ENCODE results near the gene FOXJ3. TPM values are rescaled to one million over a fixed set of nuclear protein-coding genes. Genes with fewer than 3 reads are reported as not detected.

The FOXJ3 gene
- total RNA-seq (10 to 100 TPM; 39.9 to 53.8 (median 47.4) TPM), polyA plus RNA-seq (10 to 100 TPM; 14.4 to 16.8 (median 14.8) TPM)

- no peaks in the 10 kb centered on the region for H3K9me3 ChIP-seq
- H3K4me3 ChIP-seq: peak within 1 kb of the TSS; percentile 80 to 97 (median 89)
- peak; percentile 95 for DNase-seq
- WGBS, 2 donors: 1% methylated on average over 79 of the region's 79 CpGs
- H3K27me3 ChIP-seq: no peaks in the 10 kb centered on the region
- H3K27ac ChIP-seq: peak within 1 kb of the TSS; percentile 92 to 97 (median 96)
- peaks cover 0 to 37% (median 32%) of the 10 kb centered on the region in 4 donors for H3K4me1 ChIP-seq
- TF ChIP-seq POLR2A (IDR thresholded peaks at IDR 0.05) (peak; percentile 28), EP300 (IDR thresholded peaks at IDR 0.05) (no peak), POLR2AphosphoS5 (IDR thresholded peaks at IDR 0.05) (peak; percentile 80 to 90 (median 87))
- TF ChIP-seq, protein P1, sequence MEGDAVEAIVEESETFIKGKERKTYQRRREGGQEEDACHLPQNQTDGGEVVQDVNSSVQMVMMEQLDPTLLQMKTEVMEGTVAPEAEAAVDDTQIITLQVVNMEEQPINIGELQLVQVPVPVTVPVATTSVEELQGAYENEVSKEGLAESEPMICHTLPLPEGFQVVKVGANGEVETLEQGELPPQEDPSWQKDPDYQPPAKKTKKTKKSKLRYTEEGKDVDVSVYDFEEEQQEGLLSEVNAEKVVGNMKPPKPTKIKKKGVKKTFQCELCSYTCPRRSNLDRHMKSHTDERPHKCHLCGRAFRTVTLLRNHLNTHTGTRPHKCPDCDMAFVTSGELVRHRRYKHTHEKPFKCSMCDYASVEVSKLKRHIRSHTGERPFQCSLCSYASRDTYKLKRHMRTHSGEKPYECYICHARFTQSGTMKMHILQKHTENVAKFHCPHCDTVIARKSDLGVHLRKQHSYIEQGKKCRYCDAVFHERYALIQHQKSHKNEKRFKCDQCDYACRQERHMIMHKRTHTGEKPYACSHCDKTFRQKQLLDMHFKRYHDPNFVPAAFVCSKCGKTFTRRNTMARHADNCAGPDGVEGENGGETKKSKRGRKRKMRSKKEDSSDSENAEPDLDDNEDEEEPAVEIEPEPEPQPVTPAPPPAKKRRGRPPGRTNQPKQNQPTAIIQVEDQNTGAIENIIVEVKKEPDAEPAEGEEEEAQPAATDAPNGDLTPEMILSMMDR (IDR thresholded peaks at IDR 0.05): no peak
- no peaks in the 10 kb centered on the region for H3K36me3 ChIP-seq
- intact Hi-C loops (cut with DNase I): loop anchor here (1.0 to 10.0 kb wide), 6 partner anchors 47 to 430 kb away; partner anchors contain the start of genes C1orf50, P3H1, PPCS and PPIH
Observed at GRCh38 chr1:42335050-42335808, at the start of gene FOXJ3. TSS of gene FOXJ3 (minus strand) at chr1:42335235. CDS start at chr1:42311093, 24,142 bp downstream.

DNA sequence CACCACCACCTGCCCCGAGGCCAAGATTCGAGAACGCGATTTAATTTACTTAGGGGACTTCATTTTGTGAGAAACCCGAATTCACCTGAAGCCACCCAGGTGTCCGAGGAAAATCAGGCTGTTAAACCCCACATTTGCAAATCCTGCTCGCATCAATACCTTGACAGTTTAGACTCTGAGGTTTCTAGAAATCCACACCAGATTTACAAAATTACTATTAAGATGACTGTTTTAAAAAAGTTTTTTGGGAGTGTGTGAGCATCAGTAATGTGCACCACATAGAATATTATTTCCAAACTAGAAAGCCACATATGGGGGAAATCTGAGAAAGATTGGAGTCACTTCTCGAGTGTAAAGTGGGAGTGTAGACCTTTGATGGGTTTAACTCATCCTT is 46.2 kb upstream of the FOXJ3 start:
- H3K36me3 ChIP-seq: no peaks in the 10 kb centered on the region
- H3K9me3 ChIP-seq: no peaks in the 10 kb centered on the region
- DNase-seq: no peak
- intact Hi-C loops (cut with DNase I): loop anchor here (2.0 to 5.0 kb wide), 3 partner anchors 41 to 76 kb away; partner anchors contain the start of genes FOXJ3, PPCS and ZMYND12
- no peak for TF ChIP-seq POLR2AphosphoS5 (IDR thresholded peaks at IDR 0.05)
- TF ChIP-seq, protein P1 (IDR thresholded peaks at IDR 0.05): no peak
- no peak for TF ChIP-seq POLR2A (IDR thresholded peaks at IDR 0.05)
- no peak for TF ChIP-seq EP300 (IDR thresholded peaks at IDR 0.05)
- H3K27me3 ChIP-seq: no peaks in the 10 kb centered on the region
- H3K4me3 ChIP-seq: peak overlapping the region; percentile 51 to 71 (median 68)
- 10 to 15% methylated on average over 8 of the region's 8 CpGs for WGBS, 2 donors
- peaks cover 0 to 16% (median 12%) of the 10 kb centered on the region in 4 donors for H3K4me1 ChIP-seq
- H3K27ac ChIP-seq: peak overlapping the region; percentile 71 to 85 (median 72)

- H3K36me3 ChIP-seq: no peaks in the 10 kb centered on the region
- TF ChIP-seq POLR2AphosphoS5 (IDR thresholded peaks at IDR 0.05) (peak in 1 of 4 donors; percentile 42), EP300 (IDR thresholded peaks at IDR 0.05) (no peak), POLR2A (IDR thresholded peaks at IDR 0.05) (no peak)
- TF ChIP-seq, protein P1 (IDR thresholded peaks at IDR 0.05): no peak
- H3K4me3 ChIP-seq: peak within 1 kb of the TSS; percentile 51 to 71 (median 68)
- no peaks in the 10 kb centered on the region for H3K9me3 ChIP-seq
- peak; percentile 77 for DNase-seq
- intact Hi-C loops (cut with DNase I): loop anchor here (2.0 to 5.0 kb wide), 3 partner anchors 42 to 76 kb away; partner anchors contain the start of genes FOXJ3, PPCS and ZMYND12
- H3K27me3 ChIP-seq: no peaks in the 10 kb centered on the region
- H3K27ac ChIP-seq: peak within 1 kb of the TSS; percentile 71 to 85 (median 72)
- 0 to 1% methylated on average over 101 of the region's 101 CpGs for WGBS, 2 donors
- peaks cover 0 to 16% (median 12%) of the 10 kb centered on the region in 4 donors for H3K4me1 ChIP-seq
Observed at GRCh38 chr1:42380586-42381279, 45.7 kb upstream of the FOXJ3 start, which contains the start of gene RIMKLA. TSS of gene RIMKLA (plus strand) at chr1:42380792. CDS start at chr1:42380935, 143 bp downstream.

DNA sequence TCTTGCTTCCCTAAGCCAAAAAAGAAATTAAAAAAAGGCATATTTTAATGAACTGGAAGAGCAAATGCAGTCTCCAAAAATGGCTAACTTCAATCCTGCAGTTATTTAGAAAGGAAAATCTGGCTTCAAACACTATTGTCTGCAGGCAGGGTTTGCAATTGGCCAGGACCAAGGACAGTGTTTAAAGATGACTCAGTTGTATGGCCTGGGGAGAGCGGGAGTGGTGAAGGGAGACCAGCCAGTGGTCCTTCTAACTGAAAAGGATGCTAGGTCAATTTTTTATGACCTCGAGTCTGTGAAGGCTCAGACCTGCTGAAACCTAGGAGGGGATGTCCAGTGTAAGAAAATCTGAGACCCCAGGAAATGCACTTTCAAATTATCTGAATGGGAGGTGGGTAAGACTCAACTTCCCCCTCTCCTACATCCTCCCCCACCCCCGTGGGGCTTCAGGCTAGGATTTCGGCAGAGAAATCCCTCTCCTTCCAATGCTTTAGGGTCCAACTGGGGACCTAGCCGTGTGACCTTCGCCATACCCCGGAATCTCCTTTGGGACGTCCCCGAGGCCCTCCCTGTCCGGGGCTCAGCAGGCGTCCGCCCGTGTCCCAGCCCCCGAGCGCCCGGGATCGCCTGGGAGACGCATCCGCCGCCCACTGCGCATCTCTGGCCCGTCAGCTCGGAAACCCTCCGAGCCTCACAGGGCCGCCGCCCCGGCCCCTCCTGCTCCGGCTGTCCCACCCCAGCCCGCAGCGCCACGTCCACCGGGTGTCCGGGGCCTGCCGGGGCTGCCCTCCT is 45.0 kb upstream of the FOXJ3 start:
- TF ChIP-seq POLR2A (IDR thresholded peaks at IDR 0.05) (no peak), POLR2AphosphoS5 (IDR thresholded peaks at IDR 0.05) (no peak), EP300 (IDR thresholded peaks at IDR 0.05) (no peak)
- TF ChIP-seq, protein P1 (IDR thresholded peaks at IDR 0.05): no peak
- intact Hi-C loops (cut with DNase I): loop anchor here (2.0 to 5.0 kb wide), 3 partner anchors 42 to 77 kb away; partner anchors contain the start of genes FOXJ3, PPCS and ZMYND12
- no peak for DNase-seq
- no peaks in the 10 kb centered on the region for H3K9me3 ChIP-seq
- no peaks in the 10 kb centered on the region for H3K27me3 ChIP-seq
- peak overlapping the region in 3 of 4 donors; percentile 71 to 85 (median 72) for H3K27ac ChIP-seq
- no peaks in the 10 kb centered on the region for H3K36me3 ChIP-seq
- peaks cover 0 to 16% (median 12%) of the 10 kb centered on the region in 4 donors for H3K4me1 ChIP-seq
- peak overlapping the region; percentile 34 to 71 (median 68) for H3K4me3 ChIP-seq
- WGBS, 2 donors: 2% methylated on average over 34 of the region's 34 CpGs

Measured in sigmoid colon (tissue), 7 donors.